HepG2 (cell line): Measurements from ENCODE around the gene NCKIPSD. TPM values are rescaled to one million over a fixed set of nuclear protein-coding genes. Genes with fewer than 3 reads are reported as not detected.

Source experiments
- AGO1 ChIP-seq: fragments of 200-400 bp; formaldehyde crosslinking; IDR thresholded peaks from 2 replicates; pipeline ENCODE4 v1.6.1; 2017; ENCODE audit warnings: mild to moderate bottlenecking, low read depth, low read length, moderate library complexity; ENCODE audit not compliant: poor library complexity, severe bottlenecking
- ATF5 ChIP-seq: sonication (generic); formaldehyde crosslinking; IDR thresholded peaks from 2 replicates; pipeline ENCODE4 v1.4.0; 2020; ENCODE audit warnings: mild to moderate bottlenecking, low read depth, missing genetic modification reagents
- CERS6 ChIP-seq: sonication (generic); formaldehyde crosslinking; IDR thresholded peaks from 2 replicates; pipeline ENCODE4 v1.5.0; 2020; ENCODE audit warnings: missing genetic modification reagents
- HNRNPL ChIP-seq: fragments of 200-400 bp; formaldehyde crosslinking; IDR thresholded peaks from 2 replicates; pipeline ENCODE4 v1.6.1; 2017; ENCODE audit warnings: mild to moderate bottlenecking, low read depth, low read length
- KLF6 ChIP-seq: IDR thresholded peaks from 2 replicates; pipeline ENCODE4 v1.8.0; 2016; ENCODE audit warnings: missing biosample characterization, missing genetic modification reagents
- MAFK ChIP-seq, 2 experiments: IDR thresholded peaks in 1 of 2; conservative IDR thresholded peaks in 1 of 2; 2 replicates each; pipeline ENCODE4 v1.6.1; 2011; ENCODE audit warnings: improper control_type of control experiment in 2 of 2, low read length in 2 of 2
- POLR2AphosphoS2 ChIP-seq: IDR thresholded peaks from 2 replicates; pipeline ENCODE4 v1.6.1; 2011; ENCODE audit warnings: low read depth, low read length, improper control_type of control experiment
- SMC3 ChIP-seq: IDR thresholded peaks from 2 replicates; pipeline ENCODE4 v1.6.1; 2011; ENCODE audit warnings: low read length, improper control_type of control experiment
- ZNF24 ChIP-seq: fragments of 450-650 bp; IDR thresholded peaks from 2 replicates; pipeline ENCODE4 v1.6.1; 2017; ENCODE audit warnings: antibody characterized with exemption, mild to moderate bottlenecking
- ZNF326 ChIP-seq: sonication (generic); formaldehyde crosslinking; IDR thresholded peaks from 2 replicates; pipeline ENCODE4 v1.4.0; 2020; ENCODE audit warnings: missing genetic modification reagents, borderline replicate concordance
- ZNF431 ChIP-seq: sonication (generic); formaldehyde crosslinking; IDR thresholded peaks from 2 replicates; pipeline ENCODE4 v1.9.0; 2022; ENCODE audit warnings: missing genetic modification reagents, low read depth, mild to moderate bottlenecking, borderline replicate concordance
- ZNF496 ChIP-seq: sonication (generic); formaldehyde crosslinking; IDR thresholded peaks from 2 replicates; pipeline ENCODE4 v1.8.1; 2023; ENCODE audit warnings: mild to moderate bottlenecking, moderate library complexity, missing genetic modification reagents; ENCODE audit not compliant: insufficient replicate concordance
- ZNF580 ChIP-seq: IDR thresholded peaks from 2 replicates; pipeline ENCODE4 v1.6.1; 2016; ENCODE audit warnings: low read depth, borderline replicate concordance
- ZSCAN25 ChIP-seq: sonication (generic); formaldehyde crosslinking; IDR thresholded peaks from 2 replicates; pipeline ENCODE4 v1.8.0; 2022; ENCODE audit warnings: mild to moderate bottlenecking, missing genetic modification reagents
- polyA plus RNA-seq, 8 experiments: library from polyadenylated mRNA; depleted of rRNA in 3 of 8; stranded (reverse) in 7 of 8; unstranded in 1 of 8; fragments of >200 nt; fragmentation: Illumina TruSeq in 4 of 8; extraction: Trizol in 4 of 8; gene quantifications; 2 replicates each; pipeline versions ENCODE4 v1.2.1 to v1.2.3, GENCODE V29; 2011 to 2016; ENCODE audit warnings: low read depth in 4 of 8, missing spikeins in 1 of 8, mixed read lengths in 1 of 8; ENCODE audit not compliant: insufficient read depth in 1 of 8
- total RNA-seq, 5 experiments: library from RNA; depleted of rRNA; stranded (reverse); fragments of >200 nt; fragmentation: Illumina TruSeq; extraction: Trizol; gene quantifications; 2 replicates each; pipeline ENCODE4 v1.2.3, GENCODE V29; 2016; ENCODE audit warnings: low read depth in 1 of 5
- TF ChIP-seq, protein P1 (sequence below), 2 experiments: sonication (generic) in 1 of 2; formaldehyde crosslinking in 1 of 2; IDR thresholded peaks; 2 replicates each; pipeline versions ENCODE4 v1.6.1 to v1.9.0; 2014 to 2022; ENCODE audit warnings: antibody characterized with exemption in 1 of 2, borderline replicate concordance in 1 of 2, inconsistent platforms in 1 of 2, low read depth in 1 of 2, missing genetic modification reagents in 1 of 2
- TF ChIP-seq, protein P2 (sequence below): IDR thresholded peaks from 2 replicates; pipeline ENCODE4 v1.6.1; 2018; ENCODE audit warnings: missing genetic modification reagents, mild to moderate bottlenecking, missing compliant biosample characterization
- TF ChIP-seq, protein P3 (sequence below): sonication (generic); formaldehyde crosslinking; IDR thresholded peaks from 2 replicates; pipeline ENCODE4 v1.8.0; 2023; ENCODE audit warnings: mild to moderate bottlenecking, missing genetic modification reagents

Gene NCKIPSD
- total and polyA plus RNA-seq, 2 of the 13 experiments (the other 11 are each of a cell fraction or from before 2014, with no cell fraction given), result 13.5 to 35.2 TPM

- TF ChIP-seq CERS6 (0 out of 2 replicates have a peak, but pooled peaks have one; percentile 76), AGO1 (peak; percentile 87), ZNF24 (no peak), ZSCAN25 (CRISPR knock-in tag) (peak; percentile 56; the same call in 1 of the 2 replicates), SMC3 (peak; percentile 56), ZNF580 (CRISPR knock-in tag) (no peak), ZNF326 (CRISPR knock-in tag) (0 out of 2 replicates have a peak, but pooled peaks have one; percentile 29), MAFK (conservative IDR thresholded peaks at IDR 0.05 in 1 of 2, IDR thresholded peaks at IDR 0.05 in 1 of 2; ENCODE audit: low read length in 2 of 2) (no peak), ZNF431 (no peak; the same call in 1 of the 2 replicates), ZNF496 (no peak), KLF6 (CRISPR knock-in tag) (peak; percentile 26), HNRNPL (no peak), ATF5 (peak; percentile 56; the same call in 1 of the 2 replicates), POLR2AphosphoS2 (no peak)
- TF ChIP-seq, protein P1, sequence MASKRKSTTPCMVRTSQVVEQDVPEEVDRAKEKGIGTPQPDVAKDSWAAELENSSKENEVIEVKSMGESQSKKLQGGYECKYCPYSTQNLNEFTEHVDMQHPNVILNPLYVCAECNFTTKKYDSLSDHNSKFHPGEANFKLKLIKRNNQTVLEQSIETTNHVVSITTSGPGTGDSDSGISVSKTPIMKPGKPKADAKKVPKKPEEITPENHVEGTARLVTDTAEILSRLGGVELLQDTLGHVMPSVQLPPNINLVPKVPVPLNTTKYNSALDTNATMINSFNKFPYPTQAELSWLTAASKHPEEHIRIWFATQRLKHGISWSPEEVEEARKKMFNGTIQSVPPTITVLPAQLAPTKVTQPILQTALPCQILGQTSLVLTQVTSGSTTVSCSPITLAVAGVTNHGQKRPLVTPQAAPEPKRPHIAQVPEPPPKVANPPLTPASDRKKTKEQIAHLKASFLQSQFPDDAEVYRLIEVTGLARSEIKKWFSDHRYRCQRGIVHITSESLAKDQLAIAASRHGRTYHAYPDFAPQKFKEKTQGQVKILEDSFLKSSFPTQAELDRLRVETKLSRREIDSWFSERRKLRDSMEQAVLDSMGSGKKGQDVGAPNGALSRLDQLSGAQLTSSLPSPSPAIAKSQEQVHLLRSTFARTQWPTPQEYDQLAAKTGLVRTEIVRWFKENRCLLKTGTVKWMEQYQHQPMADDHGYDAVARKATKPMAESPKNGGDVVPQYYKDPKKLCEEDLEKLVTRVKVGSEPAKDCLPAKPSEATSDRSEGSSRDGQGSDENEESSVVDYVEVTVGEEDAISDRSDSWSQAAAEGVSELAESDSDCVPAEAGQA (IDR thresholded peaks at IDR 0.05; ENCODE audit: low read depth), result no peak
- TF ChIP-seq, protein P1 (CRISPR knock-in tag; IDR thresholded peaks at IDR 0.05; ENCODE audit: borderline replicate concordance), result 0 out of 2 replicates have a peak, but pooled peaks have one; percentile 80
- TF ChIP-seq, protein P2, sequence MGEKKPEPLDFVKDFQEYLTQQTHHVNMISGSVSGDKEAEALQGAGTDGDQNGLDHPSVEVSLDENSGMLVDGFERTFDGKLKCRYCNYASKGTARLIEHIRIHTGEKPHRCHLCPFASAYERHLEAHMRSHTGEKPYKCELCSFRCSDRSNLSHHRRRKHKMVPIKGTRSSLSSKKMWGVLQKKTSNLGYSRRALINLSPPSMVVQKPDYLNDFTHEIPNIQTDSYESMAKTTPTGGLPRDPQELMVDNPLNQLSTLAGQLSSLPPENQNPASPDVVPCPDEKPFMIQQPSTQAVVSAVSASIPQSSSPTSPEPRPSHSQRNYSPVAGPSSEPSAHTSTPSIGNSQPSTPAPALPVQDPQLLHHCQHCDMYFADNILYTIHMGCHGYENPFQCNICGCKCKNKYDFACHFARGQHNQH (CRISPR knock-in tag), result no peak
- TF ChIP-seq, protein P3, sequence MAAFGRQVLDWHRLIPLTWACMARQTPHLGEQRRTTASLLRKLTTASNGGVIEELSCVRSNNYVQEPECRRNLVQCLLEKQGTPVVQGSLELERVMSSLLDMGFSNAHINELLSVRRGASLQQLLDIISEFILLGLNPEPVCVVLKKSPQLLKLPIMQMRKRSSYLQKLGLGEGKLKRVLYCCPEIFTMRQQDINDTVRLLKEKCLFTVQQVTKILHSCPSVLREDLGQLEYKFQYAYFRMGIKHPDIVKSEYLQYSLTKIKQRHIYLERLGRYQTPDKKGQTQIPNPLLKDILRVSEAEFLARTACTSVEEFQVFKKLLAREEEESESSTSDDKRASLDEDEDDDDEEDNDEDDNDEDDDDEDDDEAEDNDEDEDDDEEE, result 0 out of 2 replicates have a peak, but pooled peaks have one; percentile 57
Measured at GRCh38 chr3:48635222-48636021, 50.3 kb downstream of the NCKIPSD start, which contains the start of gene SLC26A6 (continued).
